GM19324 (cell line): ENCODE results near the gene GAB1.
"Not testable (repeated sequence)": the region's sequence is repeated elsewhere in the genome, so short reads cannot be mapped to it uniquely, and the experiment has no call there.

Experiments
- ATAC-seq: cut with Tn5 transposase; IDR thresholded peaks from one replicate; pipeline ENCODE4 v1.9.1; 2021; ENCODE audit warnings: mild to moderate bottlenecking, moderate library complexity; ENCODE audit not compliant: unreplicated experiment, low FRiP score

GAB1 gene

GRCh38 chr4:143337600-143338287 is 1.1 kb downstream of the GAB1 start:
- ATAC-seq = no peak

GRCh38 chr4:143338313-143338712 is 1.6 kb downstream of the GAB1 start:
- ATAC-seq = no peak

GRCh38 chr4:143339497-143339896 is 2.8 kb downstream of the GAB1 start:
- no peak for ATAC-seq

- ATAC-seq = no peak
These were observed 4.6 kb downstream of the GAB1 start for GRCh38 chr4:143341186-143341755.

GRCh38 chr4:143343276-143343831 is 6.7 kb downstream of the GAB1 start:
- ATAC-seq = no peak

GRCh38 chr4:143344041-143344440 is 7.4 kb downstream of the GAB1 start:
- ATAC-seq = no peak

- no peak for ATAC-seq
These were observed 8.1 kb downstream of the GAB1 start for GRCh38 chr4:143344774-143345173.

GRCh38 chr4:143345356-143345755 is 8.7 kb downstream of the GAB1 start:
- no peak for ATAC-seq

- no peak for ATAC-seq
These were observed 9.5 kb downstream of the GAB1 start for GRCh38 chr4:143346206-143346605.

- no peak for ATAC-seq
These were observed 10.9 kb downstream of the GAB1 start for GRCh38 chr4:143347484-143348111.

GRCh38 chr4:143348233-143349077 is 11.8 kb downstream of the GAB1 start:
- ATAC-seq = no peak

- not testable (repeated sequence) for ATAC-seq
These were observed 13.3 kb downstream of the GAB1 start for GRCh38 chr4:143349858-143350527.

- ATAC-seq = no peak
These were observed 14.5 kb downstream of the GAB1 start for GRCh38 chr4:143351149-143351691.

- ATAC-seq = no peak
These were observed 15.2 kb downstream of the GAB1 start for GRCh38 chr4:143351774-143352451.

GRCh38 chr4:143352720-143353119 is 16.0 kb downstream of the GAB1 start:
- ATAC-seq = no peak

GRCh38 chr4:143353797-143354196 is 17.1 kb downstream of the GAB1 start:
- ATAC-seq = no peak

- no peak for ATAC-seq
These were observed 18.3 kb downstream of the GAB1 start for GRCh38 chr4:143354990-143355389.

GRCh38 chr4:143355540-143356217 is 19.0 kb downstream of the GAB1 start:
- no peak for ATAC-seq

- no peak for ATAC-seq
These were observed 19.8 kb downstream of the GAB1 start for GRCh38 chr4:143356493-143356892.
